Activated CD4-positive, alpha-beta T cell treated with anti-CD3 and anti-CD28 coated beads, Interleukin-2, Interleukin-4, amounts not matched to agents 100 ng/mL and 50 ng/mL, durations not matched to agents 16 hours and 8 hours (primary cell): ENCODE measurements around the gene CYB5B.

Experiments used
- DNase-seq: peaks from one replicate; pipeline ENCODE4 v3.0.0-alpha.2; 2020; ENCODE audit warnings: low spot score

CYB5B gene

DNA sequence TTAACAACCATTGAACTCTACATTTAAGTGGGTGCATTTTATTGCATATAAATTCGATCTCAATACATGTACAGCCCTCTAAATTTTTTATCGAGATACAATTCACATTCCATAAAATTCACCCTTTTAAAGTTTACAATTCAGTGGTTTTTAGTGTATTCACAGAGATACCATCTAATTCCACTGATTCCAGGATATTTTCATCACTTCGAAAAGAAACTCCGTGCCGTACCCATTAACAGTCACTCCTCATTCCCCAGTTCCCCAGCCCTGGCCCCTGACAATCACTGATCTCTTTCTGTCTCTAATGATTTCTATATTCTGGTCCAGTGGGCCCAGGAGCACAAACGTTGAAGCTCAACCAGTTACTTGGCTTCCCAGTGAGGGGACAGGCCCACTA, 61.4 kb downstream of the CYB5B start:
- no peak for DNase-seq

DNA sequence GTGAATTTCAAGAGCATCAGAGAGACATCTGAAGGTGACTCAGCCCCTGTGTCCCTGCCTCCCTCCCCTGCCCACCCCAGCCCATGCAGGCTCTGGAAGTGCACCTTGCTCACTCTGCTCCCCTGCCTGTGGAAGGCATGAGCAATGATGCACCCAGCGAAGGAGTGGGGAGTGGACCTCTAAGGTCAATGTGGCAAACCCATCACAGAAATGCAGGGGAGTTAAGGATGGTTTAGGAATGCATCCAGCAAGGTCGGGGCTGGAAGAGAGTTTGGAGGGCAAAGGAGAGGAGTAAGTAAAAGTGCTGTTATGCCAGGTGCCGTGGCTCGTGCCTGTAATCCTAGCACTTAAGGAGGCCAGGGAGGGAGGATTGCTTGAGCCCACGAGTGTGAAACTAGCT, 61.9 kb downstream of the CYB5B start:
- no peak for DNase-seq

DNA sequence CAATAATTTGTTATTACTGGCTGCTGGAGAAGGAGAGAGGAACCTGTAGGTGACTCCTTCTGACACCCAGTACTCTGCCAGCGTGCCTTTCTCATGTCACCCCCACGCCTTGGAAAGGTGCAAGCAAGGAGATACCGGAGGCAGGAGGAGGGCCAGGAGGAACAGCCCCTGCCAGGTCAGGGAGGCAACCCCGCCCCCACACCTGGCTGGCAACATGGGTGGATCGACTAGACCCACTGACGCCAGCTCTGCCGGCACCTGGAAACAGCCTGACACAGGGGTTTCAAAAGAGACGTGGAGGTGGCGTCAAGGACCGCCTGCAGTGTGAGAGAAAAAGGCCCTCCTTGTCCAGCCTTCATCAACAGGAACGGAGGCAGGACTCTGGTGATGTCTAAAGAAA, 62.3 kb downstream of the CYB5B start:
- DNase-seq, result no peak

DNA sequence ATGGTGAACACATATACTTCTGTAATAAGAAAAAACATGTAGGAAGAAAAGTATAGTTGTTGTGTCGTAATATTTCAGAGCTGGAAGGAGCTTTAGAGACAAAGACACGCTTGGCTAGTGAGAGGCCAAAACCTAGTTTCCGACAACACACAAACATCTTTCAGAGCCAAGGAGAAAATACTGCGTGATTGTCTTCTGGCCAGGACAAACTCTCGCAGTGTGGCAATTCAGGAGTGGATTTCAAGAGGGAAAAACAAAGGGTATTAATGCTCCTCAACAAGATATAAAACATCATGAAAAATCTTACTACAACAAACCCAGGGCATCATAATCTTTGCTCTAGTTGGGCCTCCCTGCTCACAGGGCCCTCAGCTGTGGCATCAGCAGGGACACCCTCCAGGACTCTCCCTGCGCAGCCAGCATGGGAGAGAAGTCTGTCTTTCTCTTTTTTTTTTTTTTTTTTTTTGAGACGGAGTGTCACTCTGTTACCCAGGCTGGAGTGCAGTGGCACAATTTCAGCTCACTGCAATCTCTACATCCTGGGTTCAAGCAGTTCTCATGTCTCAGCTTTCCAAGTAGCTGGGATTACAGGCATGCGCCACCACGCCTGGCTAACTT, 66.4 kb downstream of the CYB5B start:
- DNase-seq, result no peak

DNA sequence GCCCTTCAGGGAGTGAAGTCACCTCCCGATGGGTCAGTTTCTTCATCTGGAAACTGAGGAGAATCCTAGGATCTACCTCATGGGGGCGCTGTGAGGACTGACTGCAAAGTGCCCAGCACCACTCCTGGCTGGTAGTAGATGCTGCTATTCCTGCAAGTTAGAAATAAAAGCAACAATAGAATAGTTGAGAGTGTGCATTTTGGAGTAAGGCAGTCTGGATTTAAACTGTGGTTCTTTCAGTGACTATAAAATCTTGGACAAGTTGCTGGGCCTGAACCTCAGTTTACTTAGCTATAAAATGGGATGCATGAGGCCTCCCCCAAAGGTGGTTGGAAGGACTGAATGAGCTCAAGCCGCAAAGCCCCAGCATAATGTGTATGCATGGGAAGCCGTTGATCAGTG, 70.6 kb downstream of the CYB5B start:
- DNase-seq, result peak; percentile 33

DNA sequence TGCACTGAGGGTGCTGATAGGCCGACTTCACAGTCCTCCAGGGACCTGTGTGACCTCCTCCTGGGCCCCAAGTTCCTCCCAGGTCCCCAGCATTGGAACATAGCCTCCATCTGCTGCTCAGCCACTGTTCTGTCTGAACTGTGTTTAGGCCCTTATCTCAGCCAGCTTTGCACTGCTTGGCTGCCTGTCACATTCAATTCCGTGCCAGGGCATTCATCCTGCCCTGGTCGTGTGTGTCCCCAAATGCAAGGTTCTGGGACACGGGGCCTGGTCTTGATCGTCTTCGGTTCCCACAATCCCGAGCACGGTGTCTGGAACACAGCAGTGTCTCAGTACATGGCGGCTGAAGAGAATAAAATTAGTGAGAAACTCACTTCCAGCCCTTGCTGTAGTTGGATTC, 71.4 kb downstream of the CYB5B start:
- DNase-seq, result no peak

DNA sequence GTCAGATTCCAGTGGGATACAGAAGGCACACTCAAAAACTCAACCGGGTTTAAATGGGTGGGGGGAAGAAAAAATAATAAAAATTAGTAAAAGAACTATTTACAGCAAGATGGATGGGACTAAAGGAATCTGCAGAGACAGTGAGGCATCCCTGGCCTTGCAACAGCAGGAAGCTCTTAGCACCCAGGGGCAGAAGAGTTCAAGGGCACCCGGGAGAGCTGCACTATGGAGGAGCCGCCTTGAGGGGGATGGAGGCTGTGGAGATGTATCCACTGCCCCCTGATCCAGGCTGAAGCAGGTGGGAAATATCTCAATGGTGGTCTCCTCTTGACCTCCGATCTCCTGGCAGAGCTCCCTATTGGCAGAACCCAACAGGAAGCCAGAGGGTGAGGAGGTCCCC, 72.0 kb downstream of the CYB5B start:
- no peak for DNase-seq

DNA sequence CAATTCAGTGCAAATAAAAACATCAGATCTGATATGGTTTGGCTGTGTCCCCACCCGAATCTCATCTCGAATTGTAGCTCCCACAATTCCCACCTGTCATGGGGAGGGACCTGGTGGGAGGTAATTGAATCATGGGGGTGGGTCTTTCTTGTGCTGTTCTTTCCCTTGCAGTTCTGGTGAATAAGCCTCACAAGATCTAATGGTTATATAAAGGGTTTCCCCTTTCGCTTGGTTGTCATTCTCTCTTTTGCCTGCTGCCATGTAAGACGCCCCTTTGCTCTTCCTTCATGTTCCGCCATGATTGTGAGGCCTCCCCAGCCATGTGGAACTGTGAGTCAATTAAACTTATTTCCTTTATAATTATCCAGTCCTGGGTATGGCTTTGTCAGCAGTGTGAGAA, 72.5 kb downstream of the CYB5B start:
- DNase-seq, result no peak

DNA sequence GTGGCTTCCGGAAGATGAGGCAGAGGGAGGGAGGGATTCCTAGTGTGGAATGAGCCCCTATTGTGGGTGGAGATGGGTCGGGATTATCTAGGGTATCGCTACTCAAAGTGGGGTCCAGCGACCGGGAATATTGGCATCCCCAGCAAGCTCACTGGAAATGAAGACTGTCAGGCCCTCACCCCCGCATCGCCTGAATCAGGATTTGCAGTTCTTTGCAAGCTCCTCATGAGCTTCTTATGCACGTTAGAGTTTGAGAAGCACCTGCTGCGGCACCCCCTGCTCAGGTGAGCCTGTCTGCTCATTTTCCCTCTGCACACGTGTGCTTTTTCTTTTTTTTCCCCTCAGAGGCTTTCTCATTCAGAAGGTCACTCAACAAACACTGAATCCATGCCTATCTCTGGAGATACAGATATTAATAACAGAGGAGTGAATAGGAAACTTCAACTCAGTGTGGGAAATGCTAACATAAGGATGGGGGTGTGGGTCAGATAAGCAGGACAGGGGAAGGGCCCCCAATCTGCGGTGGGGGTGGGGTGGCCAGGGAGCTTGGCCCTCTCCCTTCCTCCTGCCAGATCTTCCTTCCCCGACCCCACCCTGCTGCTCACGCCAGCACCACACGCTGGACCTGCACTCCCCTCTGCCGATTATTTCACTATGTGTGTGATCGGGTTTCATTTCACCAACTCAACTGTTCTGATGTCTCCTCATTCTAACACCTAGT, 73.6 kb downstream of the CYB5B start:
- no peak for DNase-seq

DNA sequence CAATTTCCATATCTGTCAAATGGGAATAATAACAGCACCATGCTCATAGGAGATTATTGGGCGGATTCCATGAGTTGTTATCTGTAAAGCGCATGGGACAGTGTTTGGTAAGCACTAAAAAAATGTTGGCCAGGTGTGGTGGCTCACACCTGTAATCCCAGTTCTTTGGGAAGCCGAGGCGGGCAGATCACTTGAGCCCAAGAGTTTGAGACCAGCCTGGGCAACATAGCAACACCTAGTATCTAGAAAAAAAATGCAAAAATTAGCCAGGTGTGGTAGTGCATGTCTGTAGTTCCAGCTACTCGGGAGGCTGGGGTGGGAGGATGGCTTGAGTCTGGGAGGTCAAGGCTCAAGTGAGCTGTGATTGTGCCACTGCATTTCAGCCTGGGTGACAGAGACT, 74.5 kb downstream of the CYB5B start:
- DNase-seq, result no peak

DNA sequence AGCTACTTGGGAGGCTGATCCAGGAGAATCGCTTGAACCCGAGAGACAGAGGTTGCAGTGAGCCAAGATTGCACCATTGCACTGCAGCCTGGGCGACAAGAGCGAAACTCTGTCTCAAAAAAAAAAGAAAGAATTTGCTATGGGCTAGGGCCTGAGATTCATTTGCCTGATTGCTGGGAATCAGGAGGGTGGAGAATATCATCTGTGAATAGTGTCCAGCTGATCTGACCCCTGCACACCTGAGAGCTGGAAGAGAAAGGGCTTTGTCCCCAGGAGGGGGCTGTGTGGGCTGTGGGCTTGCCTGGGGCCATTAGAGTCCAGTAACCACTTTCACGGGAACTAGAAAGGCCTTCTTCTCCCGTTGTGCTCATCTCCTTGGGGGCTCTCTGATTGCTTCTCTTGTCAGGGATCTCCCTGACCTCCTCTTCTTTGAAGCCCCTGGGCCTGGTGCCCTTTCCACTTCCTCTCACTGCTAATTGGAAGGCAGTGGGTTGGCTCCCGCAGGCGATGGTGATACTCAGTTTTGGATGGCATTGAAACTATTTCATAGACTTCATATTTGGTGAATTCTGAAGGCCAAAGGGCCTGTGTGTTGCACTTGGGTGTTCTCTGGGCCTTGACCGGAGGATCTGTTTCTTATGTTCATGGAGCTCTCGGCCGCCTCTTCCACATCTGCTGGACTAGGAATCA, 75.3 kb downstream of the CYB5B start:
- no peak for DNase-seq

DNA sequence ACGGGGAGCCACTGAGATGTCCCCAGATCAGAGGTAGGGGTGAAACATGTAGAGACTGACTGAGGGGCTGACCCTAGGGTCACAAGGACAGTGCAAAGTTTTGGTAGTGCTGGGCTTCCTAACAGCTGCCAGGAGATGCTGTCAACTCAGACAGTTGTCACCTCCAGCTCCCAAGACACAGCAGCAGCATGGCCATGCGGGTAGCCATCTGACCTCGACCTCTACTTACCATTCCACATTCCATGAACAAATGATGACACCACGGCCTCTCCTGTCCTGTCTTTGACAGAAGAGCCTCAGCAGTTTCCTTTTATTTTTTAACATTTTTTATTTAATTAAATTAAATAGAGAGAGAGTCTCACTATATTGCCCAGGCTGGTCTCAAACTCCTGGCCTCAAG, 76.1 kb downstream of the CYB5B start:
- DNase-seq, result no peak

DNA sequence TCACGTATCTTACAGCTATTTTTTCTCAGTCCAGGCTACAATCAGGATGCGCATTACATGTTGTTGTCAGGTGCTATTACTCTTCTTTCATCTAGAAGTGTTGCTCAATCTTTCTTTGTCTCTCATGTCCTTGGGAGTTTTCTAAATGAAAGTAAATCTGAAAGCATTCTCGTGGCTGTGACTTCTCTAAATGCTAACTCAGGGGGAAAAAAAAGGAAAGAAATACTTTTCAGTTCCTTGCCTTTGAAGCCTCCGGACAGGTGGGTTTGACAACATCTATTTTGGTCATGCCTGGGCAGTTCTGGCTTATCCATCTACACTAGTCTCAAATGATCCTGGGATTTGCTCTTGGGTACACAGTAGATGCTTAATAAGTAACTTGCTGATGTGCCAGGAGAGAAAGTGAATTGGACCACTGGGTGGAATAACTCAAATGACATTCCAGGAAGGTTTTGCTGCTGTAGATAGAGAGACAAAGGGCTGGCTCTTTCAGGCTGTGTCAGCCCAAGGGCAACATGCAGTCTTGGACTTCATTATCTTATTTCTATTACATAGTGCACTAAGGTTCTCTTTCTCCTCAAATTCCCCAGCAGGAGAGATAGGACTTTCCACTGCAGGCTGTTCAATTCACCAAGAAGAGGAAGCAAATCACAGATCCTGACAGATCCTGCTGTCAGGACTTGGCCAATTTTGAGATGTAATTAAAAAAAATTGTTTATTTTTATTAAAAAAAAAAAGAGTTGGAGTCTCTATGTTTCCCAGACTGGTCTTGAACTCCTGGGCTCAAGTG, 77.7 kb downstream of the CYB5B start:
- DNase-seq, result no peak

DNA sequence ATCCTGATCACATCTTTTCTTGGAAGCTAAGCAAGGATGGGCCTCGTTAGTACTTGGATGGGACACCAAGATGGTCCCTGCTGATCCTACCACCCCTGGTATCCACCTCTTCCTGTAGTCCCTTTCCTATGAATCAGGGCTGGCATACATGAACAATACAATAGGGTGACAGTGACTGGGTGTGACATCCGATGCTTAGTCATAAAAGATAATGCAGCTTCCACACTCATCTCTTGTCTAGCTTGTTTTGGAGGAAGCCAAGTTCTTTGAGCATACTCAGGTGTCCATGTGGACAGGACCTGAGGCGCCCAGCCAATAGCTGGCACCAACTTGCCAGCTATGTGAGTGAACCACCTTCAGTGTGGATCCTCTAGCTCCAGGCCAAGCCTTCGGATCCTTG, 78.8 kb downstream of the CYB5B start:
- DNase-seq, result no peak

DNA sequence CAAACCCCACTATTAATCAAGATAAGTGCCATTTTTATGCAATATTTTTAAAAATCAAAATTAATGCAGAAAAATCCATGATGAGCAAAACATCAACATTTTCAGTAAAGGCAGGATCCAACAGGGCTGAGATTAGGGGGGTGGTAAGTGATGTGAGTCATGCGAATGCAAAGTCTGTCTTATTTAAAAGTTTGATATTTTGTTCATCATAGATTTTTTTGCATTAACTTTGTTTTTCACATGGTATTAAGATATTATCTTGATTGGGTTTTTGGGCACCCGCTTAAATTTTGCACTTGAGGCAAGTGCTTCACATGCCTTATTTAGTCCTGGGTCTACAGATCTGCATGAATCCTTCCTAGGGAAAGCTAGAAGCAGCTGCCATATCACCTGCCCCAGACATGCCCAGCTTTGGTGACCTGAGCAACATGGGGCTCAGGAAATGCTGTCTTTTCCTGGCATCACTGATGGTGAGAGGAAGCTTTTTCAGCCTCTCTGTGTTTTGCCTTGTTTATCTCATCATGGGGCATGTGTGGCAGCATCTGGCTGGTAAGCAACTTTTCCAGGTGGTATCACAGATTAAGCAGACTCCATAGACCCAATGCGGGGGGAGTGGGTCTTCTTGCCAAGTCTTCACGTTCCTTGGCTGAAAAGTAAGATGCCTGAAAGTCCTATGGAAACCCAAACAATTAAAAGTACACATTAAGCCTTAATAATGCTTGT, 83.8 kb downstream of the CYB5B start:
- DNase-seq, result no peak

DNA sequence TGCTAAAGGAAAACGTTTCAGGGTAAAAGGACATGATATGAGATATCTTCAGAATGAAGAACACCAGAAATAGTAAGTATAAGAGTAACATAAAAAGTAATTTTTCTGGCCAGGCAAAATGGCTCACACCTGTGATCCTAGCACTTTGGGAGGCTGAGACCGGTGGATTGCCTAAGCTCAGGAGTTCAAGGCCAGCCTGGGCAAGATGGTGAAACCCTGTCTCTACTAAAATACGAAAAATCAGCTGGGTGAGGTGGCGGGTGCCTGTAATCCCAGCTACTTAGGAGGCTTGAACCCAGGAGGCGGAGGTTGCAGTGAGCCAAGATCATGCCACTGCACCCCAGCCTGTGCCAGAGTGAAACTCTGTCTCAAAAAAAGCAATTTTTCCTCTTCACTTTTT, 84.7 kb downstream of the CYB5B start:
- DNase-seq, result no peak

DNA sequence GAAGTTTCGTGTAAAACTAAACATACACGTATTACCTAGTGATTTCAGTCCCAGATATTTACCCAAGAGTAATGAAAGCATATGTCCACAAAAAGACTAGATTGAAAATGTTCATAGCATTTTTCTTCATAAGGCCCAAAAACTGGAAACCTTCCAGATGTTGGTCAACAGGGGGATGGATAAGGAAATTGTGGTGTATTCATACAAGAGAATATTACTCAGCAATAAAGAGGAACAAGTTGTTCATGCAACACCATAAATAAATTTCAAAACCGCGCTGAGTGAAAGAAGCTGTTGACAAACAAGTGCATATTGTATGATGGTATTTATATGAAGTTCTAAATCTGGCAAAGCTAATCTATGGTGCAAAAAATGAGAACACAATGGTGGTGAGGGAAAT, 87.2 kb downstream of the CYB5B start:
- no peak for DNase-seq

DNA sequence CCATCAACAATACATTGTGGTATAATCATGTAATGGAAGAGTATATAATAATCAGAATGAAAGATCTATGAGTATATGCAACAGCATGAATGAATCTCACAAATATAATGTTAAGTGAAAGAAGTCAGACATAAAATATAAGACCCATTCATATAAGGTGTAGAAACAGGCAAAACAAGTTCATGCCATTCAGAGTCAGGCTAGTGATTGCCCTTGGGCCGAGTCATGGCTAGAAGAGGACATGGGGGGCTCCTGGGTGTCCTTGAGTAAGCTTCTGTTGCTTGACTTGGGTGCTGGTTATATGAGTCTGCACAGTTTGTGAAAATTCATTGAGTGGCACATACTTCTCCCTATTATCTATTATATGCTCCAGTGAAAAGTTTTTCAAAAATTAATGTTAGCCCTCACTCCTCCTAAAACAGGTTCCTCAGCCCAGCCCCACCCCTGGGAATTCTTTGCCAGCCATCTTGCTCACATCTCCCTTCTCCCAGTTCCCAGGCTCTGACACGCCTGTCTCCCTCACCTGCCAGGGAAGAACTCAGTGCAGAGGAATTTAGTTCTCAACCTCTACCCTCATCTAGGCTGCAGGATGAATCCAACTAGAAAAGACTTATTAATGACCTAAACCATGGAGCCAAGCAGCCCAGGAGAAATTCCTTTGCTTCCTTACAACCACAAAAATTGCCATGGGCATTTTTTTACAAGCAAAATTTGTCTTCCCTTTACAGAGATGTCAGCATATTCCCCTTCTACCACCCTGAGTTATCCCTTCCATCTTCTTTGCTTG, 89.0 kb downstream of the CYB5B start:
- DNase-seq, result no peak

DNA sequence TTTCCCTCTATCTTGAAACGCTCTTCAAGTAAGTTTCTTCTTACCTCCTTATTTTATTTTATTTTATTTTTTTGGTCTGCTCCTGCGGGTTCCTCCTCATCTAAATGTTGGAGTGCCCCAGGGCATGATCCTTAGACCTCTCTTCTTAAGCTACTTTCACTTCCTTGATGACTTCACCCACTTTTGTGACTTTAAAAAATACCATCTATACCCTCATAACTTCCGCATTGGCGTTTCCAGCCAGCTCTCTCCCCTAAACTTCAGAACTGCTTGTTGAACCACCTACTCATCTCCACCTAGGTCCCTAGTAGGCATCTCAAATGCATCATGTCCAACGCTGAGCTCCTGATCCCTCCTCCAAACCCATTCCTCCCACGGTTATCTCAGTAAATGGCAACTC, 89.9 kb downstream of the CYB5B start:
- no peak for DNase-seq
